IMR-90 (cell line): ENCODE measurements around the gene RALGPS1. TPM values are rescaled to one million over a fixed set of nuclear protein-coding genes. Genes with fewer than 3 reads are reported as not detected.

Source experiments
- ATAC-seq: fragments of 200-7000 bp; cut with Tn5 transposase; 2 replicates; pipeline ENCODE4 v1.9.1; 2020; ENCODE audit warnings: low read depth, mild to moderate bottlenecking, moderate library complexity
- BruUV-seq: library from RNA; stranded (reverse); fragments of 400-500 nt; replicated peaks from 2 replicates; lab custom pipeline; 2021; lab: Mats Ljungman, UMichigan
- CTCF ChIA-PET: fragments of 300-600 bp; formaldehyde crosslinking; extraction: SDS; loops from one replicate; lab custom pipeline; 2021; ENCODE audit warnings: antibody characterized with exemption; lab: Yijun Ruan, JAX
- POLR2A ChIA-PET: fragments of 300-600 bp; sonication (Branson Sonifier 250); formaldehyde crosslinking; loops from one replicate; lab custom pipeline; 2022; ENCODE audit warnings: antibody characterized with exemption; ENCODE audit not compliant: unreplicated experiment; lab: Charles Lee
- DNase-seq: peaks from one replicate; pipeline ENCODE4 v3.0.0; 2013
- H2AFZ ChIP-seq: replicated peaks from 2 replicates; pipeline ENCODE3; 2013; ENCODE audit warnings: low read length, mild to moderate bottlenecking; ENCODE audit not compliant: poor library complexity
- H2AK5ac ChIP-seq: 2 replicates; pipeline ENCODE4 v1.6.1; 2013; ENCODE audit warnings: low read depth, low read length, inconsistent platforms
- H2AK9ac ChIP-seq: replicated peaks from 2 replicates; pipeline ENCODE3; 2013; ENCODE audit warnings: mild to moderate bottlenecking, low read depth, low read length, moderate library complexity; ENCODE audit not compliant: poor library complexity
- H2BK120ac ChIP-seq: 2 replicates; pipeline ENCODE4 v1.6.1; 2013; ENCODE audit warnings: low read depth, low read length, inconsistent platforms
- H2BK15ac ChIP-seq: 3 replicates; pipeline ENCODE4 v1.6.1; 2013; ENCODE audit warnings: low read depth, low read length, inconsistent platforms
- H2BK20ac ChIP-seq: 2 replicates; pipeline ENCODE4 v1.6.1; 2013; ENCODE audit warnings: low read depth, mild to moderate bottlenecking, inconsistent platforms, low read length, moderate library complexity
- H2BK5ac ChIP-seq: 2 replicates; pipeline ENCODE4 v1.6.1; 2013; ENCODE audit warnings: mild to moderate bottlenecking, low read depth, low read length, inconsistent platforms; ENCODE audit not compliant: poor library complexity, severe bottlenecking
- H3K14ac ChIP-seq: replicated peaks from 2 replicates; pipeline ENCODE4 v1.6.1; 2013; ENCODE audit warnings: low read depth, low read length, inconsistent platforms
- H3K18ac ChIP-seq: 2 replicates; pipeline ENCODE4 v1.6.1; 2013; ENCODE audit warnings: low read depth, low read length, control low read depth
- H3K23ac ChIP-seq: 2 replicates; pipeline ENCODE4 v1.6.1; 2013; ENCODE audit warnings: low read depth, low read length, inconsistent platforms
- H3K27ac ChIP-seq: 2 replicates; pipeline ENCODE4 v1.5.1; 2013; ENCODE audit warnings: mild to moderate bottlenecking, control low read depth, low read length; ENCODE audit not compliant: insufficient read depth
- H3K27me3 ChIP-seq: 2 replicates; pipeline ENCODE4 v1.6.1; 2013; ENCODE audit warnings: low read length; ENCODE audit not compliant: control insufficient read depth, insufficient read depth
- H3K36me3 ChIP-seq: 2 replicates; pipeline ENCODE4 v1.6.1; 2013; ENCODE audit warnings: low read length, mixed read lengths; ENCODE audit not compliant: control insufficient read depth, insufficient read depth
- H3K4ac ChIP-seq: 2 replicates; pipeline ENCODE4 v1.6.1; 2013; ENCODE audit warnings: low read depth, low read length, inconsistent platforms
- H3K4me1 ChIP-seq: 2 replicates; pipeline ENCODE4 v1.6.1; 2013; ENCODE audit warnings: low read length, mixed read lengths; ENCODE audit not compliant: control insufficient read depth, insufficient read depth
- H3K4me2 ChIP-seq: 2 replicates; pipeline ENCODE4 v1.6.1; 2013; ENCODE audit warnings: low read depth, mild to moderate bottlenecking, control low read depth, low read length, moderate library complexity
- H3K4me3 ChIP-seq: 2 replicates; pipeline ENCODE4 v1.5.1; 2013; ENCODE audit warnings: low read depth, mild to moderate bottlenecking, control low read depth, low read length, moderate library complexity; ENCODE audit not compliant: insufficient read depth
- H3K56ac ChIP-seq: 2 replicates; pipeline ENCODE4 v1.6.1; 2013; ENCODE audit warnings: low read length, inconsistent platforms; ENCODE audit not compliant: insufficient read depth; ENCODE audit errors: extremely low read depth
- H3K79me1 ChIP-seq, 2 experiments: 2 replicates each; pipeline ENCODE4 v1.6.1; 2013; ENCODE audit warnings: low read length in 2 of 2, inconsistent platforms in 1 of 2, low read depth in 1 of 2
- H3K9ac ChIP-seq: 2 replicates; pipeline ENCODE4 v1.6.1; 2013; ENCODE audit warnings: low read depth, low read length, control low read depth
- H3K9me1 ChIP-seq: 2 replicates; pipeline ENCODE4 v1.6.1; 2013; ENCODE audit warnings: low read length, inconsistent platforms; ENCODE audit not compliant: insufficient read depth
- H3K9me3 ChIP-seq: 2 replicates; pipeline ENCODE4 v1.6.1; 2013; ENCODE audit warnings: low read length; ENCODE audit not compliant: control insufficient read depth, insufficient read depth
- H4K20me1 ChIP-seq: 2 replicates; pipeline ENCODE4 v1.6.1; 2013; ENCODE audit warnings: low read length, inconsistent platforms; ENCODE audit not compliant: insufficient read depth
- H4K5ac ChIP-seq: 2 replicates; pipeline ENCODE4 v1.6.1; 2013; ENCODE audit warnings: mild to moderate bottlenecking, low read depth, low read length, control low read depth
- H4K8ac ChIP-seq, 2 experiments: 2 replicates each; pipeline ENCODE4 v1.6.1; 2013; ENCODE audit warnings: low read depth in 2 of 2, low read length in 2 of 2, control low read depth in 1 of 2, inconsistent platforms in 1 of 2
- H4K91ac ChIP-seq: 2 replicates; pipeline ENCODE4 v1.6.1; 2013; ENCODE audit warnings: low read depth, low read length, inconsistent platforms; ENCODE audit not compliant: insufficient read depth
- BHLHE40 ChIP-seq: fragments of 150-350 bp; IDR thresholded peaks from 2 replicates; pipeline ENCODE4 v1.6.1; 2016; ENCODE audit warnings: mild to moderate bottlenecking, low read depth, low read length
- CEBPB ChIP-seq: IDR thresholded peaks from 2 replicates; pipeline ENCODE4 v1.6.1; 2012; ENCODE audit warnings: low read depth, low read length, improper control_type of control experiment
- CHD1 ChIP-seq: IDR thresholded peaks from 2 replicates; pipeline ENCODE4 v1.6.1; 2012; ENCODE audit warnings: low read depth, low read length, improper control_type of control experiment
- MAFK ChIP-seq: IDR thresholded peaks from 2 replicates; pipeline ENCODE4 v1.6.1; 2012; ENCODE audit warnings: low read depth, low read length, improper control_type of control experiment
- MAZ ChIP-seq: IDR thresholded peaks from 2 replicates; pipeline ENCODE4 v1.6.1; 2012; ENCODE audit warnings: low read depth, mild to moderate bottlenecking, low read length, improper control_type of control experiment, moderate library complexity, borderline replicate concordance
- MXI1 ChIP-seq: IDR thresholded peaks from 2 replicates; pipeline ENCODE4 v1.6.1; 2012; ENCODE audit warnings: low read depth, mild to moderate bottlenecking, low read length, moderate library complexity, borderline replicate concordance
- RCOR1 ChIP-seq: IDR thresholded peaks from 2 replicates; pipeline ENCODE4 v1.6.1; 2012; ENCODE audit warnings: mild to moderate bottlenecking, low read length, improper control_type of control experiment; ENCODE audit not compliant: insufficient replicate concordance
- WGBS, 2 experiments: methylation state at CpG; one replicate each; pipeline versions ENCODE4 v1.1.5 to v1.1.7; 2013; ENCODE audit warnings: missing lambda C conversion rate in 2 of 2; ENCODE audit not compliant: insufficient read length in 1 of 2; ENCODE audit errors: extremely low coverage in 2 of 2; 5-methylcytosine and 5-hydroxymethylcytosine counted together
- dilution Hi-C: fragments of 300-500 bp; cut with HindIII; formaldehyde crosslinking; loops from one replicate; pipeline ENCODE4 v1.14.3; 2018; ENCODE audit warnings: low sequenced_read_pairs; ENCODE audit not compliant: unreplicated experiment
- in situ Hi-C: fragments of 300-500 bp; cut with MboI; formaldehyde crosslinking; loops from 3 replicates; pipeline ENCODE4 v1.14.3; 2019; ENCODE audit warnings: low sequenced_read_pairs, inconsistent platforms, mixed read lengths
- intact Hi-C: fragments of 100-400 bp; cut with micrococcal nuclease; formaldehyde crosslinking; loops from 2 replicates; pipeline ENCODE4 v1.10.0; 2022
- polyA plus RNA-seq, 3 experiments: library from polyadenylated mRNA; depleted of rRNA; stranded (reverse); fragments of >200 nt; gene quantifications; 2 replicates each; pipeline ENCODE4 v1.2.3, GENCODE V29; 2012; ENCODE audit warnings: low replicate concordance in 1 of 3
- total RNA-seq: library from RNA; depleted of rRNA; stranded (reverse); fragments of >200 nt; gene quantifications from 2 replicates; pipeline ENCODE4 v1.2.3, GENCODE V29; 2012
- TF ChIP-seq, protein P1 (sequence below): fragments of 150-350 bp; IDR thresholded peaks from 2 replicates; pipeline ENCODE4 v1.6.1; 2017; ENCODE audit warnings: mild to moderate bottlenecking, antibody characterized with exemption, low read length, low read depth
- TF ChIP-seq, protein P2 (sequence below): fragments of 150-350 bp; IDR thresholded peaks from 2 replicates; pipeline ENCODE4 v1.6.1; 2016; ENCODE audit warnings: low read depth, mild to moderate bottlenecking, low read length, moderate library complexity, borderline replicate concordance

Gene RALGPS1
- total and polyA plus RNA-seq, 2 of the 4 experiments (the other 2 are of a cell fraction): 0.90 to 2.8 TPM

DNA sequence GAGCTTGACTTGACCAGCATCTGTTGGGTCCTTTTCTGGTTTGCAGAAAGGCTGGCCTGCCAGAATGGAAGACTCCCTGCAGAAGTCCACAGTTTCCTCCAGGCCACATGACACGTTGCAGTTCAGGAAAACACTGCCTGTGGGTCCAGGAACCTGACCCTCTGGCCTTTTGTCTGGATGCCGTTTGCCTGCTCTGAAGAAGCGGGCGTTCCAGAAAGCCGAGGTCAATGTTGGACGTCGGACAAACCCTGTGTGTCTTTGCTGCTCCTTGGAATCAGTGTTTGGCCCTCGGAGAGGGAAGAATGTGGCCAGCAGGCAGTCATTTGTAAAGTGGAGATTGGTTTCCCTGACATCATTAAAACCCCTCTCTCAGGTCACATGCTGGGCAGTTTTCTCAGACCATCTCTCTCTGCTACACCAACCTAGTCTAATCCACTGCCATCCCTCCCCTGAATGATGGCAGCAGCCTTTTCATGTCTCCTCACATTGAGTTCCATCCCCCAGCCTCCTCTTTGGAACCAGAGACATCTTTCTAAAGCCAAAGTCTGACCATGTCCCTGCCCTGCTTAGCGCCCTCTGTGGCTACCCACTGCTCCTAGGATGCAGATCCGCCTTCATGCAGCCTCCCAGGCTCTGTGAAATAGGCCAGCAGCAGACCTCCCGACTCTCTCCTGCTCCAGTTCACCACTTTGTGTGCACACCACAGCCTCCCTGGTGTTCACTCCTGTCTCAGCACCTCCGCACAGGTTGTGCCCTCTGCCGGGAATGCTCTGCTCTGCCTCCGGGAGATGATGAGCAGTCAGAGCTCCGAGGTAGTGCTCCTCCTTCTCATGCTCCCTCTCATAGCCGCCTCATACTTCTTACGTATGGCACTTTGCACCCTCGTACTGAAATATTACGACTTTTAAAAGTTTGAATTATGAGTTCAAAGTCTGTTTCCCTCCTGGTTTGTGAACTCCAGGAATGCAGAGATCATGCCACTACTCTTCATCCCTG lies 75.6 kb downstream of the RALGPS1 start:
- TF ChIP-seq, protein P1, sequence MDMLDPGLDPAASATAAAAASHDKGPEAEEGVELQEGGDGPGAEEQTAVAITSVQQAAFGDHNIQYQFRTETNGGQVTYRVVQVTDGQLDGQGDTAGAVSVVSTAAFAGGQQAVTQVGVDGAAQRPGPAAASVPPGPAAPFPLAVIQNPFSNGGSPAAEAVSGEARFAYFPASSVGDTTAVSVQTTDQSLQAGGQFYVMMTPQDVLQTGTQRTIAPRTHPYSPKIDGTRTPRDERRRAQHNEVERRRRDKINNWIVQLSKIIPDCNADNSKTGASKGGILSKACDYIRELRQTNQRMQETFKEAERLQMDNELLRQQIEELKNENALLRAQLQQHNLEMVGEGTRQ: no peak
- TF ChIP-seq MXI1: no peak
- no peak for TF ChIP-seq BHLHE40
- TF ChIP-seq, protein P2, sequence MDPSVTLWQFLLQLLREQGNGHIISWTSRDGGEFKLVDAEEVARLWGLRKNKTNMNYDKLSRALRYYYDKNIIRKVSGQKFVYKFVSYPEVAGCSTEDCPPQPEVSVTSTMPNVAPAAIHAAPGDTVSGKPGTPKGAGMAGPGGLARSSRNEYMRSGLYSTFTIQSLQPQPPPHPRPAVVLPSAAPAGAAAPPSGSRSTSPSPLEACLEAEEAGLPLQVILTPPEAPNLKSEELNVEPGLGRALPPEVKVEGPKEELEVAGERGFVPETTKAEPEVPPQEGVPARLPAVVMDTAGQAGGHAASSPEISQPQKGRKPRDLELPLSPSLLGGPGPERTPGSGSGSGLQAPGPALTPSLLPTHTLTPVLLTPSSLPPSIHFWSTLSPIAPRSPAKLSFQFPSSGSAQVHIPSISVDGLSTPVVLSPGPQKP: no peak
- no peak for TF ChIP-seq MAZ
- TF ChIP-seq MAFK: no peak
- no peak for TF ChIP-seq CHD1
- no peak for TF ChIP-seq CEBPB
- TF ChIP-seq RCOR1: no peak
- no peak overlapping the region for H3K4me2 ChIP-seq
- H3K9ac ChIP-seq: no peak overlapping the region
- peaks cover 4% of the 10 kb centered on the region; the same call in 1 of the 2 replicates for H3K9me1 ChIP-seq
- no peak overlapping the region for H3K27ac ChIP-seq
- ChIA-PET CTCF (interaction anchor here (0.5 kb wide), 1 partner anchor 11 kb away, joined by 3 read pairs; no protein-coding TSS in a partner anchor), POLR2A (no interaction called here)
- no peak overlapping the region for H2AK5ac ChIP-seq
- no peak overlapping the region for H3K56ac ChIP-seq
- no peak overlapping the region for H2BK120ac ChIP-seq
- 78% methylated on average over 7 of the region's 19 CpGs; no CpG with 5 or more reads in 1 of the 2 experiments for WGBS, 2 experiments
- H2BK20ac ChIP-seq: no peak overlapping the region
- DNase-seq: no peak
- no peak overlapping the region for H4K8ac ChIP-seq
- H3K23ac ChIP-seq: no peak overlapping the region
- no TSS peak for BruUV-seq
- H3K18ac ChIP-seq: no peak overlapping the region
- no peak overlapping the region for H2BK15ac ChIP-seq
- H3K36me3 ChIP-seq: no peaks in the 10 kb centered on the region
- in situ Hi-C loops (no loop called here), dilution Hi-C loops (no loop called here), intact Hi-C loops (no loop called here)
- peaks cover 2% of the 10 kb centered on the region; the same call in 1 of the 2 replicates for H3K27me3 ChIP-seq
- no peak for ATAC-seq
- no peaks in the 10 kb centered on the region for H3K79me1 ChIP-seq
- 0 out of 2 replicates have a peak, but pooled peaks cover under 1% of the 10 kb centered on the region for H3K4me1 ChIP-seq
- H2BK5ac ChIP-seq: no peak overlapping the region
- H4K20me1 ChIP-seq: no peaks in the 10 kb centered on the region
- H3K4ac ChIP-seq: no peak overlapping the region
- no peak overlapping the region for H4K5ac ChIP-seq
- H3K9me3 ChIP-seq: peaks cover 6% of the 10 kb centered on the region
- no peak overlapping the region for H4K91ac ChIP-seq
- peak overlapping the region; percentile 39 for H2AK9ac ChIP-seq
- H3K14ac ChIP-seq: no peak overlapping the region
- H2AFZ ChIP-seq: no peak overlapping the region
- no peak overlapping the region for H3K4me3 ChIP-seq
